AG04449 (cell line): ENCODE results near the gene DAAM2.

ENCODE experiments used
- CTCF ChIA-PET: fragments of 350-600 bp; formaldehyde crosslinking; extraction: SDS; loops from one replicate; lab custom pipeline; 2021; ENCODE audit warnings: antibody characterized with exemption; lab: Yijun Ruan, JAX
- POLR2A ChIA-PET: fragments of 400-600, 350-600 bp; formaldehyde crosslinking; extraction: SDS; loops from one replicate; lab custom pipeline; 2020; ENCODE audit warnings: antibody characterized with exemption, inconsistent platforms; lab: Yijun Ruan, JAX
- DNase-seq: peaks from one replicate; pipeline ENCODE4 v3.0.0-alpha.2; 2010; ENCODE audit warnings: low read depth, low spot score
- H3K4me3 ChIP-seq: 2 replicates; pipeline ENCODE4 v1.5.1; 2011; ENCODE audit warnings: low read depth, mild to moderate bottlenecking, control low read depth, low read length
- CTCF ChIP-seq: IDR thresholded peaks from one replicate; pipeline ENCODE4 v1.5.1; 2011; ENCODE audit warnings: mild to moderate bottlenecking, moderate library complexity, low read length, control low read depth, inconsistent platforms; ENCODE audit not compliant: insufficient read depth; ENCODE audit errors: missing control alignments

DAAM2 gene

GRCh38 chr6:39830444-39830843, 38.3 kb downstream of the DAAM2 start:
- no peak for TF ChIP-seq CTCF
- no peak for DNase-seq
- ChIA-PET CTCF (no interaction called here), POLR2A (no interaction called here)
- no peak overlapping the region for H3K4me3 ChIP-seq

- H3K4me3 ChIP-seq: no peak overlapping the region
- CTCF ChIA-PET: interaction anchor here (1.0 to 1.2 kb wide), 2 partner anchors 11 to 18 kb away, joined by 3 to 5 read pairs; no protein-coding TSS in a partner anchor
- no peak for TF ChIP-seq CTCF
- POLR2A ChIA-PET: no interaction called here
- DNase-seq: no peak
These were observed 39.5 kb downstream of the DAAM2 start for GRCh38 chr6:39831701-39832100.

- DNase-seq: no peak
- CTCF ChIA-PET: interaction anchor here (1.1 to 2.7 kb wide), 5 partner anchors 9 to 58 kb away, joined by 3 to 11 read pairs (median 5); no protein-coding TSS in a partner anchor
- TF ChIP-seq CTCF: no peak
- POLR2A ChIA-PET: no interaction called here
- H3K4me3 ChIP-seq: no peak overlapping the region
These were observed 42.1 kb downstream of the DAAM2 start for GRCh38 chr6:39834278-39834677.

- no peak for TF ChIP-seq CTCF
- CTCF ChIA-PET: interaction anchor here (1.1 to 2.7 kb wide), 4 partner anchors 9 to 57 kb away, joined by 3 to 11 read pairs (median 6); no protein-coding TSS in a partner anchor
- no peak overlapping the region for H3K4me3 ChIP-seq
- POLR2A ChIA-PET: interaction anchor here (0.7 kb wide), 1 partner anchor 50 kb away, joined by 3 read pairs; no protein-coding TSS in a partner anchor
- no peak for DNase-seq
These were observed 42.7 kb downstream of the DAAM2 start for GRCh38 chr6:39834866-39835265.

- no peak for TF ChIP-seq CTCF
- ChIA-PET POLR2A (interaction anchor here (0.6 kb wide), 1 partner anchor 44 kb away, joined by 3 read pairs; no protein-coding TSS in a partner anchor), CTCF (interaction anchor here (2.3 kb wide), 1 partner anchor 30 kb away, joined by 14 read pairs; no protein-coding TSS in a partner anchor)
These were observed 43.7 kb downstream of the DAAM2 start for GRCh38 chr6:39835821-39836295.

GRCh38 chr6:39836606-39837005, 44.4 kb downstream of the DAAM2 start:
- no peak overlapping the region for H3K4me3 ChIP-seq
- no peak for TF ChIP-seq CTCF
- DNase-seq: no peak
- ChIA-PET POLR2A (no interaction called here), CTCF (interaction anchor here (1.4 to 2.3 kb wide), 2 partner anchors 29 to 45 kb away, joined by 3 to 14 read pairs; no protein-coding TSS in a partner anchor)

More at GRCh38 chr6:39835821-39836295, 43.7 kb downstream of the DAAM2 start:
- no peak overlapping the region for H3K4me3 ChIP-seq
- DNase-seq: peak; percentile 64
